HG02571 (cell line): ENCODE results near the gene TAS2R14.

Experiments used
- ATAC-seq: cut with Tn5 transposase; IDR thresholded peaks from one replicate; pipeline ENCODE4 v1.9.1; 2021; ENCODE audit warnings: mild to moderate bottlenecking, moderate library complexity; ENCODE audit not compliant: unreplicated experiment

The TAS2R14 gene

DNA sequence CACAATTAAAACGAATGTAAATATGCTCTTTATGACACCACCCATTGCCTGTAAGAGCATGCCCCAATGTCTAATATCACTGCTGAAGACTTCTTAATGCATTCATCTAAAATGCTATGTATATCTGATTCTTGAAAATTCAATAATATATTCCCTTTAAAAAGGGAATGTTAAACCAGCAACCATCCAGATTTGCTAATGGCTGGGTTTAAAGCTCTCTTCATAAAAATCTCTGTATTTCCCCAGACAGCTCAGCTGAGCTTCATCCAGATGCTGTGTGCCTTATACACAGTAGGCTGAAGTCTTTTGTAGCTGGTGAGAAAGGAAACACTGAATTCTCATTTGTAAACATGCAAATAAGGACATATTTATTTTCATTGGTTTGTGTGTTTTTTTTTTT is at the start of gene TAS2R14:
Gene TAS2R14, minus strand, starts transcription at position 101 of the 400 bp plus-strand sequence. Its CDS starts 56 bp downstream, at position 45.
- no peak for ATAC-seq

- ATAC-seq = no peak
Measured at GRCh38 chr12:10986812-10987211, 47.7 kb upstream of the TAS2R14 start, which contains the start of gene TAS2R50. Gene TAS2R50, minus strand, starts transcription at chr12:10986912. Its CDS starts 52 bp downstream, at chr12:10986860.

DNA sequence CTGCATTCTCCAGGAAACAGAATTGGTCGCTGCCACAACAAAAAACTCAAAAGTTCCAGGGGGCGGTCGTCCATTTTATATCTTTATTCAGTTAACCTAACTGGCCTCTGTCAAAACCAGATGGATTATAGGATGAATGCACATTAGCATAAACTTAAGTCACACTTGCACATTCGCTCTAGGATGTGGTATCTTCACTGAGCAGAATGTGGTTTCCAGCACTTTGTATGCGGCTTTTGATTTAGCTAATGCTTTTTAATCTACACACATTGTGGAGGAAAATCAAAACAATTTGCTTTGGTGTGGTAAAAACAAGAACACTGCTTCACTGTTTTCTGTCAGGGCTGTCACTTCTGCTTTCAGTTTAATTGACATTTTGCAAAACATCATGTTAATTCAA is 43.2 kb upstream of the TAS2R14 start:
- no peak for ATAC-seq

GRCh38 chr12:10974965-10975364 is 35.9 kb upstream of the TAS2R14 start:
- no peak for ATAC-seq

GRCh38 chr12:10968765-10969456 is 29.8 kb upstream of the TAS2R14 start:
- no peak for ATAC-seq

DNA sequence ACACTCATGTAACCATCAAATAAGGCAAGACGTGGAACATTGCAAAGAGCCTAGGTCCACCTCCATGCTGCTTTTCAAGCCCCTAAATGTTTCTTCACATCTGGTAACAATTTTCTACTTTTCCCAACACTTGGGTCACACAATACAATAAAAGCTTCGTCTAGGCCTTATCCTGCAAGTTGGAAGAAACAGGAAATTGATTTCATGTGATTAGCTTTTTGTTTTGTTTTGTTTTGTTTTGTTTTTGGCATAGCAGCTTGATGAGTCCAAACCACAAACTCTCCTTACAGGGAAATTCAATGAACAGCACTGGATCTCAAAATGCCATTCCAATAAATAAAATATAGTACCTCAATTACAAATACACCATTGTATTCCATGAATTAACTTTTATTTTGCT is 28.3 kb upstream of the TAS2R14 start:
- ATAC-seq = no peak

DNA sequence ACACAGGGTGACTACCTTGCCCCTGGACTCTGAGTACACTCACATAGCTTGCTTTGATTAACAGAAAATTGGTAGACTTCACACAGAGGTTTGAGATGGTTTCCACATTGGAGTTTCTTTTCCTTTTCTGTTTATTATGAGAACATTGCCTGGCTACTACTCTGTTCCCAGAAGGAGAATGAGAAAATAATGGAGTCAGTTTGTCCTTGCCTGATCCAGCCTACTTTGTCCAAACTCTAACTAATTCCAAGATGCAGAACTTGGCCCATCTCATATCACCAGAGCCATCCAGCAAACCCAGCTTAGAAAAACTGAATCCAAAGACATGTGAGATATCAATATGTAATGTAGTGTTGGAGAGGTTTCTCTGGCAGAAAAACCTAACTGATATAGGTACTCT is 27.3 kb upstream of the TAS2R14 start:
- ATAC-seq = no peak

- ATAC-seq = no peak
Measured at GRCh38 chr12:10965476-10965875, 26.4 kb upstream of the TAS2R14 start.

DNA sequence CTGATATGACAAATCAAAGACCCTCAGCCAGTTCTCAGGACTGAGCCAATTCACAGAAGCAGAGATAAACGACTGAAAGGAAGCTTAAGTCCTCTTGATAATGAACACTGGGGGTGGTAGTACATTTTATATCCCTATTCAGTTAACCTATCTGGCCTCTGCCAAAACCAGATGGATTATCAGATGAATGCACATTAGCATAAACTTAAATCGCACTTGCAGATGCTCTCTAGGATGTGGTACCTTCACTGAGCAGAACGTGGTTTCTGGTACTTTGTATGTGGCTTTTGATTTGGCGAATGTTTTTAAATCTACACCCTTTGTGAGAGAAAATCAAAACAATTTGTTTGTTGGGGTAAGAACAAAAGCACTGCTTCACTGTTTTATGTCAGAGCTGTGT is 21.1 kb upstream of the TAS2R14 start:
- no peak for ATAC-seq

GRCh38 chr12:10959804-10960203 is 20.7 kb upstream of the TAS2R14 start:
- ATAC-seq = no peak

DNA sequence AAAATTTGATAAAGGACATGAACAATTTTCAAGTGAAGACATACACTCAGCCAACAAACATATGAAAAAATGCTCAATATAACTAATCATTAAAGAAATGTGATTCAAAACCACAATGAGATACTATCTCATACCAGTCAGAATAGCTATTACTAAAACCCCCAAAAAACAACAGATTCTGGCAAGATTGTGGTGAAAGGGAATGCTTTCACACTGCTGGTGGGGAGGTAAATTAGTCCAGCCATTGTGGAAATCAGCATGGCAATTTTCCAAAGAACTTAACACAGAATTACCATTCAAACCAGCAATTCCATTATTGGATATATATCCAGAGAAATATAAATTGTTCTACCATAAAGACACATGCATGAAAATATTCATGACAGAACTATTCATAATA is 18.7 kb upstream of the TAS2R14 start:
- ATAC-seq = no peak

DNA sequence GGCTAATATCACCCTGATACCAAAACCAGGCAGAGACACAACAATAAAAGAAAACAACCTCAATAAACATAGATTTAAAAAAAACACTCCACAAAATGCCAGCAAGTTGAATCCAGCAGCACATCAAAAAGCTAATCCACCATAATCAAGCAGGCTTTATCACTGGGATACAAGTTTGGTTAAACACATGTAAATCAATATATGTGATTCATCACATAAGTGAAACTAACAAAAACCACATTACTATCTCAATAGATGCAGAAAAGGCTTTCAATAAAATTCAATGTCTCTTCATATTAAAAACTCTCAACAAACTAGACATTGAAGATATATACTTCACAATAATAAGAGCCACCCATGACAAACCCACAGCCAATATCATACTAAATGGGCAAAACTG is 17.0 kb upstream of the TAS2R14 start:
- ATAC-seq = no peak

GRCh38 chr12:10952645-10953044 is 13.6 kb upstream of the TAS2R14 start:
- no peak for ATAC-seq

DNA sequence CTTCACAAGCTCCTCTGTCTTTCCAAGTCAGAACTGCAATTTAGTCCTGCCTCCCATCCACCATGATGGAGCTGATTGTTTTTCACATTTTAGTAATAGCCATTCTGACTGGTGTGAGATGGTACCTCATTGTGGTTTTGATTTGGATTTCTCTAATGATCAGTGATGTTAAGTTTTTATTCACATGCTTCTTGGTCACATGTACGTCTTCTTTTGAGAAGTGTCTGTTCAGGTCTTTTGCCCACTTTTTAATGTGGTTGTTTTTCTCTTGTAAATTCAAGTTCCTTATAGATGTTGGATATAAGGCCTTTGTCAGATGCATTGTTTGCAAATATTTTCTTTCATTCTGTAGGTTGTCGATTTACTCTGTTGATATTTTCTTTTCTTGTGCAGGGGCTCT is 4.1 kb upstream of the TAS2R14 start:
- ATAC-seq = no peak

DNA sequence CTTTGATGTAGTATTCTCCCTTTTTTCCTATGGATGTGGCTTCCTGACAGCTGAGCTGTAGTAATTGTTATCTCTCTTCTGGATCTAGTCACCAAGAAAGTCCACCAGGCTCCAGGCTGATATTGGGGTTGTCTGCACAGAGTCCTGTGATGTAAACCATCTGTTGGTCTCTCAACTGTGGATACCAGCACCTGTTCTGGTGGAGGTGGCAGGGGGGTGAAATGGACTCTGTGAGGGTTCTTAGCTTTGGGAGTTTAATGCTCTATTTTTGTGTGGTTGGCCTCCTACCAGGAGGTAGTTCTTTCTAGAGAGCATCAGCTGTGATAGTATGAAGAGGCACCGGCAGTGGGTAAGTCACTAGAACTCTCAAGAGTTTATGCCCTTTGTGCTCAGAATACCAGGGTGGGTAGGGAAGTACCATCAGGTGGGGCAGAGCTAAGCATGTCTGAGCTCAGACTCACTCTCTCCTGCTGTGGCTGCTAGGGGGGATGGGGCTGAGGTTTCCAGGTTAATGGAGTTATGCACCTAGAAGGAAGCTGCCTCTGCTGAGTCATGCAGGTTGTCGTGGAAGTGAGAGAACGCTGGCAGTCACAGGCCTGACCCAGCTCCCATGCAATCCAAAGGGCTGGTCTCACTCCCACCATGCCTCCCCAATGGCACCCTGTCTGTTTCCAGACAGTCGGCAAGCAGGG is 3.0 kb upstream of the TAS2R14 start:
- ATAC-seq = no peak

GRCh38 chr12:10941369-10941768 is 2.3 kb upstream of the TAS2R14 start:
- ATAC-seq = no peak

GRCh38 chr12:10940389-10940788 is 1.3 kb upstream of the TAS2R14 start:
- no peak for ATAC-seq

GRCh38 chr12:10936506-10936905 is 2.6 kb downstream of the TAS2R14 start:
- no peak for ATAC-seq

GRCh38 chr12:10928746-10929286 is 10.2 kb downstream of the TAS2R14 start, which contains the start of gene PRH2:
Gene PRH2, plus strand, starts transcription at chr12:10929236. Its CDS starts 38 bp downstream, at chr12:10929274.
- ATAC-seq = no peak

- ATAC-seq = no peak
Measured at GRCh38 chr12:10926269-10926668, 12.8 kb downstream of the TAS2R14 start.

DNA sequence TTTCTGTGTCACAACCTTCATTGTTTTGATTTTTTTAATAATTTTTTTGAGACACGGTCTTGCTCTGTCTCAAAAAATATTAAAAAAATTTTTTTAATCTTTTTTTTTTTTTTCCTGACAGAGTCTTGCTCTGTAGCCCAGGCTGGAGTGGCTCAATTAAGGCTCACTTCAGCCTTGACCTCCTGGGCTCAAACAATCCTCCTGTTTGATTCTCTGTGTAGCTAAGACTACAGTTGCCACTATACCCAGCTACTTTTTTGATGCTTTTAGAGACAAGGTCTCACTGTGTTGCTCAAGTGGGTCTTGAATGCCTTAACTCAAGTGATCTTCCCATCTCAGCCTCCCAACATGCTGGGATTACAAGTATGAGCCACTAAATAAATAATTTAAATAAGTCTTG is 19.3 kb downstream of the TAS2R14 start:
- no peak for ATAC-seq

DNA sequence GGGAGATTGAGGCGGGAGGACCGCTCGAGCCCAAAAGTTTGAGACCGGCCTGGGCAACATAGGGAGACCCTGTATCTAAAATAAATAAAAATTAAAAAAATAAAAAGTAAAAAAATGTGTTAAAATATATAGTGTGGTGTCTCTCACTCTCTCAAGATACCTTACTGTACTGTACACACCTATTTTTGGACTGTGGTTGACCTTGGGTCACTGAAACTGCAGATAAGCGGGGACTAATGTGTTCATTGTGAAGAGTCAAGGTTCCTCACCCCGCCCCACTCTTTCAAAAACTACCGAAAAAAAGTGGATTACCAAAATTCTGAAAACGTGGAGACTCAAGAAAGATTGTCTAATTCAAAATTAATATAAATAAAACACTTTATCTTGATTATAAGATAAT is 28.7 kb downstream of the TAS2R14 start:
- ATAC-seq = no peak
